Measurements from ENCODE around the gene ZDHHC5.

DNA sequence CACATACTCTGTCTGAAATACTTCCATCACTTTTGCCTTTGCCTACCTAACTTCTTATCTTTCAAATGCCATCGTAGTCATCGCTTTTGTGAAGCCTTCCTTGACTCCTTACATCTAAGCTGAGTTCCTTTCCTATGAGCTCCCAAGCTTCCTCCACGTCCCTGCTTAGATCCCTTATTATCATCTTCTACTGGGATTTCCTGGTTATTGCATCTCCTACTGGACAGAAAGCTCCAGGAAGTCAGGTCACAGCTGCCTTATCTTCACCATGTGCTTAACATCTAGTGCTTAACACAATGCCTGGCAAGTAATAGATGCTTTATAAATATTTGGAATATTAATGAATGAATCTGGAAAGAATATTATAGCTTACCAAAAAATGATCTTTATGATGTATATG is 24.1 kb upstream of the ZDHHC5 start:
- TF ChIP-seq FOXM1 (IDR thresholded peaks at IDR 0.05; ENCODE audit: borderline replicate concordance) (no peak), PKNOX1 (IDR thresholded peaks at IDR 0.05) (no peak)

Data from HEK293T (cell line).